H9 (cell line): Measurements from ENCODE around the gene HEXD. TPM values are rescaled to one million over a fixed set of nuclear protein-coding genes. Genes with fewer than 3 reads are reported as not detected.
A peak's percentile ranks its signal among the peaks of the same experiment; 100 is the strongest.

ENCODE experiments used
- DNase-seq: peaks from one replicate; pipeline ENCODE4 v3.0.0-alpha.2; 2017
- H2AFZ ChIP-seq: one replicate; pipeline ENCODE4 v1.6.1; 2013; ENCODE audit warnings: mild to moderate bottlenecking, low read length, control low read depth, moderate library complexity
- H2AK5ac ChIP-seq: 2 replicates; pipeline ENCODE4 v1.6.1; 2013; ENCODE audit warnings: low read length, control low read depth, mixed read lengths; ENCODE audit not compliant: insufficient read length
- H2BK120ac ChIP-seq: one replicate; pipeline ENCODE4 v1.6.1; 2013; ENCODE audit warnings: low read depth, mild to moderate bottlenecking, low read length, control low read depth, inconsistent platforms; ENCODE audit not compliant: poor library complexity, severe bottlenecking
- H2BK12ac ChIP-seq: 2 replicates; pipeline ENCODE4 v1.6.1; 2013; ENCODE audit warnings: low read length, control low read depth, mixed read lengths, low read depth; ENCODE audit not compliant: insufficient read length
- H2BK15ac ChIP-seq: 2 replicates; pipeline ENCODE4 v1.6.1; 2013; ENCODE audit warnings: low read depth, low read length, control low read depth
- H2BK20ac ChIP-seq: one replicate; pipeline ENCODE4 v1.6.1; 2013; ENCODE audit warnings: low read depth, mild to moderate bottlenecking, low read length, control low read depth, inconsistent platforms; ENCODE audit not compliant: poor library complexity, severe bottlenecking
- H2BK5ac ChIP-seq: 2 replicates; pipeline ENCODE4 v1.6.1; 2013; ENCODE audit warnings: low read length, control low read depth, mixed read lengths; ENCODE audit not compliant: insufficient read length
- H3K14ac ChIP-seq: 2 replicates; pipeline ENCODE4 v1.6.1; 2013; ENCODE audit warnings: low read length, control low read depth; ENCODE audit not compliant: insufficient read depth
- H3K18ac ChIP-seq: 2 replicates; pipeline ENCODE4 v1.6.1; 2013; ENCODE audit warnings: low read depth, mild to moderate bottlenecking, mixed read lengths, low read length, control low read depth; ENCODE audit not compliant: insufficient read length
- H3K23ac ChIP-seq: 2 replicates; pipeline ENCODE4 v1.6.1; 2013; ENCODE audit warnings: low read length, control low read depth, mixed read lengths, low read depth; ENCODE audit not compliant: insufficient read length
- H3K23me2 ChIP-seq: 2 replicates; pipeline ENCODE4 v1.6.1; 2013; ENCODE audit warnings: low read depth, mild to moderate bottlenecking, mixed read lengths, low read length, control low read depth; ENCODE audit not compliant: insufficient read length, poor library complexity, severe bottlenecking
- H3K27ac ChIP-seq: 2 replicates; pipeline ENCODE4 v1.5.1; 2013; ENCODE audit warnings: low read length, control low read depth, mixed read lengths, low read depth; ENCODE audit not compliant: insufficient read length
- H3K27me3 ChIP-seq: 2 replicates; pipeline ENCODE4 v1.6.1; 2013; ENCODE audit warnings: low read length, control low read depth, inconsistent platforms; ENCODE audit not compliant: insufficient read depth
- H3K4ac ChIP-seq: 2 replicates; pipeline ENCODE4 v1.6.1; 2013; ENCODE audit warnings: low read depth, mild to moderate bottlenecking, control low read depth, inconsistent platforms, low read length, moderate library complexity
- H3K4me1 ChIP-seq: 2 replicates; pipeline ENCODE4 v1.6.1; 2013; ENCODE audit warnings: low read length, control low read depth, inconsistent platforms; ENCODE audit not compliant: insufficient read depth
- H3K4me2 ChIP-seq: 2 replicates; pipeline ENCODE4 v1.6.1; 2013; ENCODE audit warnings: low read length, control low read depth, mixed read lengths; ENCODE audit not compliant: insufficient read length, insufficient read depth
- H3K56ac ChIP-seq: 2 replicates; pipeline ENCODE4 v1.6.1; 2013; ENCODE audit warnings: low read depth, mild to moderate bottlenecking, mixed read lengths, low read length, control low read depth; ENCODE audit not compliant: insufficient read length
- H3K79me1 ChIP-seq: 2 replicates; pipeline ENCODE4 v1.6.1; 2013; ENCODE audit warnings: low read depth, mild to moderate bottlenecking, moderate library complexity, low read length, control low read depth, inconsistent platforms; ENCODE audit not compliant: insufficient read depth, poor library complexity, severe bottlenecking
- H3K79me2 ChIP-seq: 2 replicates; pipeline ENCODE4 v1.6.1; 2013; ENCODE audit warnings: low read length, control low read depth, inconsistent platforms; ENCODE audit not compliant: insufficient read depth
- H3K9ac ChIP-seq: 2 replicates; pipeline ENCODE4 v1.6.1; 2013; ENCODE audit warnings: low read length, control low read depth, mixed read lengths; ENCODE audit not compliant: insufficient read length; ENCODE audit errors: extremely low read depth
- H3K9me3 ChIP-seq: one replicate; pipeline ENCODE4 v1.6.1; 2013; ENCODE audit warnings: low read depth, low read length, inconsistent platforms; ENCODE audit not compliant: control insufficient read depth
- H3T11ph ChIP-seq: one replicate; pipeline ENCODE4 v1.6.1; 2013; ENCODE audit warnings: mild to moderate bottlenecking, low read length, control low read depth, inconsistent platforms
- H4K20me1 ChIP-seq: one replicate; pipeline ENCODE4 v1.6.1; 2013; ENCODE audit not compliant: control insufficient read depth, insufficient read length, insufficient read depth
- H4K5ac ChIP-seq: 2 replicates; pipeline ENCODE4 v1.6.1; 2013; ENCODE audit warnings: low read depth, mild to moderate bottlenecking, mixed read lengths, low read length, control low read depth; ENCODE audit not compliant: insufficient read length
- H4K8ac ChIP-seq: replicated peaks from 2 replicates; pipeline ENCODE4 v1.6.1; 2013; ENCODE audit warnings: low read length, control low read depth, mixed read lengths, low read depth; ENCODE audit not compliant: insufficient read length
- H4K91ac ChIP-seq: 2 replicates; pipeline ENCODE4 v1.6.1; 2013; ENCODE audit warnings: low read depth, mild to moderate bottlenecking, moderate library complexity, mixed read lengths, low read length, control low read depth; ENCODE audit not compliant: insufficient read length
- H3K27ac Mint-ChIP-seq, 3 experiments: 2 replicates in 2 of 3; 3 replicates in 1 of 3; pipeline ENCODE4 v1.8.0; 2020 to 2021; ENCODE audit warnings: mixed read lengths in 3 of 3, mild to moderate bottlenecking in 1 of 3, moderate library complexity in 1 of 3
- H3K27me3 Mint-ChIP-seq: 2 replicates; pipeline ENCODE4 v1.8.0; 2021; ENCODE audit warnings: low read depth, mild to moderate bottlenecking, moderate library complexity, mixed read lengths
- H3K36me3 Mint-ChIP-seq, 3 experiments: 2 replicates in 2 of 3; 3 replicates in 1 of 3; pipeline ENCODE4 v1.8.0; 2020 to 2021; ENCODE audit warnings: low read depth in 3 of 3, mixed read lengths in 3 of 3; ENCODE audit not compliant: insufficient read depth in 1 of 3
- H3K4me1 Mint-ChIP-seq, 2 experiments: 2 replicates each; pipeline ENCODE4 v1.8.0; 2020; ENCODE audit warnings: mixed read lengths in 2 of 2
- H3K4me3 Mint-ChIP-seq, 2 experiments: 2 replicates in 1 of 2; 3 replicates in 1 of 2; pipeline ENCODE4 v1.8.0; 2020 to 2021; ENCODE audit warnings: mild to moderate bottlenecking in 2 of 2, mixed read lengths in 2 of 2, moderate library complexity in 1 of 2
- H3K9me3 Mint-ChIP-seq, 2 experiments: 2 replicates in 1 of 2; 3 replicates in 1 of 2; pipeline ENCODE4 v1.8.0; 2020; ENCODE audit warnings: mild to moderate bottlenecking in 2 of 2, mixed read lengths in 2 of 2, moderate library complexity in 1 of 2
- CTCF ChIP-seq: fragments of 200-600 bp; sonication (generic); conservative IDR thresholded peaks from 3 replicates; pipeline ENCODE4 v1.8.0; 2021; ENCODE audit warnings: antibody characterized with exemption, mild to moderate bottlenecking
- WGBS: extraction: QIAGEN DNeasy Blood & Tissue Kit; methylation state at CpG from one replicate; pipeline ENCODE4 v1.1.7; 2013; ENCODE audit warnings: missing lambda C conversion rate, low lambda C conversion rate, mixed read lengths; ENCODE audit not compliant: insufficient read length; ENCODE audit errors: extremely low coverage; 5-methylcytosine and 5-hydroxymethylcytosine counted together
- total RNA-seq: library from RNA; stranded (reverse); gene quantifications from 2 replicates; pipeline ENCODE4 v1.2.1, GENCODE V29; 2021

HEXD gene
- total RNA-seq, 1 experiment from 2014 or later: 23.2 TPM

GRCh38 chr17:82489851-82490511 lies 71.8 kb downstream of the HEXD start:
- H2AFZ ChIP-seq: no peak overlapping the region
- H3K79me2 ChIP-seq: no peaks in the 10 kb centered on the region
- no peak overlapping the region for H3K4me3 Mint-ChIP-seq
- no peak overlapping the region for H3K9ac ChIP-seq
- no peak overlapping the region for H3K4me2 ChIP-seq
- no CpG with 5 or more reads among the region's 21 CpGs for whole genome bisulfite sequencing
- no peak overlapping the region for H4K5ac ChIP-seq
- TF ChIP-seq CTCF: no peak
- no peak overlapping the region for H4K91ac ChIP-seq
- no peaks in the 10 kb centered on the region for H3K79me1 ChIP-seq
- no peaks in the 10 kb centered on the region for H3K9me3 ChIP-seq
- H3K23me2 ChIP-seq: no peaks in the 10 kb centered on the region
- peaks cover 6% of the 10 kb centered on the region for H3K27me3 Mint-ChIP-seq
- no peak overlapping the region for H2AK5ac ChIP-seq
- H4K20me1 ChIP-seq: peaks cover 3% of the 10 kb centered on the region
- H3K27ac ChIP-seq: no peak overlapping the region
- H2BK12ac ChIP-seq: no peak overlapping the region
- DNase-seq: no peak
- H2BK15ac ChIP-seq: no peak overlapping the region
- no peaks in the 10 kb centered on the region for H3K4me1 ChIP-seq
- H3T11ph ChIP-seq: no peak overlapping the region
- no peak overlapping the region for H2BK20ac ChIP-seq
- no peak overlapping the region for H3K18ac ChIP-seq
- peak overlapping the region in 1 of 3 experiments; percentile 19; a peak in 1 of 7 replicates for H3K27ac Mint-ChIP-seq
- H3K23ac ChIP-seq: no peak overlapping the region
- H3K27me3 ChIP-seq: no peaks in the 10 kb centered on the region
- peaks cover 0 to 2% of the 10 kb centered on the region in 2 experiments; a peak in 1 of 5 replicates for H3K9me3 Mint-ChIP-seq
- no peak overlapping the region for H3K56ac ChIP-seq
- H2BK5ac ChIP-seq: no peak overlapping the region
- peaks cover 5 to 8% of the 10 kb centered on the region in 2 experiments for H3K4me1 Mint-ChIP-seq
- H2BK120ac ChIP-seq: no peak overlapping the region
- no peak overlapping the region for H3K4ac ChIP-seq
- no peak overlapping the region for H3K14ac ChIP-seq
- H4K8ac ChIP-seq: no peak overlapping the region
- peaks cover 15 to 43% (median 36%) of the 10 kb centered on the region in 3 experiments for H3K36me3 Mint-ChIP-seq
